GM12878 (cell line): ENCODE measurements around the gene RAMP1. TPM values are rescaled to one million over a fixed set of nuclear protein-coding genes. Genes with fewer than 3 reads are reported as not detected.

Source experiments
- ATAC-seq: fragments of 200-7000 bp; cut with Tn5 transposase; 3 replicates; pipeline ENCODE4 v1.9.1; 2020; ENCODE audit warnings: mild to moderate bottlenecking, moderate library complexity
- BruUV-seq: library from RNA; stranded (reverse); fragments of 400-500 nt; replicated peaks from 2 replicates; lab custom pipeline; 2021; lab: Mats Ljungman, UMichigan
- CTCF ChIA-PET: fragments of 300-600 bp; sonication (Branson Sonifier 250); formaldehyde crosslinking; extraction: SDS; loops from one replicate; lab custom pipeline; 2021; ENCODE audit warnings: inconsistent platforms; lab: Yijun Ruan, JAX
- POLR2A ChIA-PET: fragments of 350-600 bp; formaldehyde crosslinking; extraction: SDS; loops from one replicate; lab custom pipeline; 2021; ENCODE audit warnings: inconsistent platforms; lab: Charles Lee
- RAD21 ChIA-PET: fragments of 300-600 bp; sonication (Branson Sonifier 250); formaldehyde crosslinking; loops from one replicate; lab custom pipeline; 2023; ENCODE audit warnings: antibody characterized with exemption; ENCODE audit not compliant: unreplicated experiment; lab: Charles Lee
- SMC1A ChIA-PET: fragments of 300-600 bp; sonication (Branson Sonifier 250); formaldehyde crosslinking; loops from one replicate; lab custom pipeline; 2023; ENCODE audit not compliant: unreplicated experiment, uncharacterized antibody; lab: Charles Lee
- DNase-seq: peaks from one replicate; pipeline ENCODE4 v3.0.0-alpha.2; 2011; ENCODE audit warnings: low read depth, low spot score
- FAIRE-seq: peaks from 3 replicates; lab custom pipeline; 2011; peaks lifted over from hg19 to GRCh38; lab: Jason Lieb, UNC
- H2AFZ ChIP-seq: 2 replicates; pipeline ENCODE4 v1.6.0; 2011; ENCODE audit warnings: low read depth, low read length, control low read depth; ENCODE audit not compliant: control insufficient read depth
- H3K27ac ChIP-seq: 2 replicates; pipeline ENCODE4 v1.5.1; 2011; ENCODE audit warnings: control low read depth; ENCODE audit not compliant: control insufficient read depth, insufficient read depth
- H3K27me3 ChIP-seq, 2 experiments: replicated peaks in 1 of 2; 2 replicates each; pipeline versions ENCODE4 v1.6.0 to v1.6.1; 2011; ENCODE audit warnings: low read length in 1 of 2; ENCODE audit not compliant: control insufficient read depth in 2 of 2, insufficient read depth in 2 of 2
- H3K36me3 ChIP-seq, 2 experiments: 2 replicates each; pipeline ENCODE4 v1.5.1; 2011; ENCODE audit warnings: low read length in 1 of 2; ENCODE audit not compliant: control insufficient read depth in 2 of 2, insufficient read depth in 2 of 2
- H3K4me1 ChIP-seq: 2 replicates; pipeline ENCODE4 v1.6.1; 2011; ENCODE audit warnings: mild to moderate bottlenecking, low read length, moderate library complexity, mixed read lengths; ENCODE audit not compliant: control insufficient read depth, insufficient read depth
- H3K4me2 ChIP-seq: 2 replicates; pipeline ENCODE4 v1.6.0; 2011; ENCODE audit warnings: control low read depth; ENCODE audit not compliant: control insufficient read depth, insufficient read depth
- H3K4me3 ChIP-seq: fragments of 200-600 bp; sonication (generic); 2 replicates; pipeline ENCODE4 v1.5.1; 2016
- H3K79me2 ChIP-seq: 2 replicates; pipeline ENCODE4 v1.6.0; 2011; ENCODE audit warnings: low read length; ENCODE audit not compliant: control insufficient read depth, insufficient read depth
- H3K9ac ChIP-seq: 2 replicates; pipeline ENCODE4 v1.8.0; 2011; ENCODE audit warnings: low read length, control low read depth, mixed read lengths; ENCODE audit not compliant: control insufficient read depth, insufficient read depth
- H3K9me3 ChIP-seq: replicated peaks from 3 replicates; pipeline ENCODE4 v1.5.1; 2011; ENCODE audit warnings: mild to moderate bottlenecking, low read length; ENCODE audit not compliant: control insufficient read depth, insufficient read depth
- H4K20me1 ChIP-seq: 2 replicates; pipeline ENCODE4 v1.6.0; 2011; ENCODE audit not compliant: control insufficient read depth, insufficient read depth
- EED ChIP-seq: sonication (generic); IDR thresholded peaks from 2 replicates; pipeline ENCODE4 v1.6.1; 2016; ENCODE audit warnings: antibody characterized with exemption, low read depth
- GABPA ChIP-seq: IDR thresholded peaks from 2 replicates; pipeline ENCODE4 v1.6.1; 2014; ENCODE audit warnings: antibody characterized with exemption, low read depth, mild to moderate bottlenecking, inconsistent platforms
- HDAC2 ChIP-seq: fragments of 200-600 bp; sonication (generic); IDR thresholded peaks from 2 replicates; pipeline ENCODE4 v1.6.1; 2017
- NFIC ChIP-seq: IDR thresholded peaks from 2 replicates; pipeline ENCODE4 v1.6.1; 2012; ENCODE audit warnings: low read depth, mild to moderate bottlenecking, inconsistent platforms, low read length, moderate library complexity
- SUPT20H ChIP-seq: IDR thresholded peaks from 2 replicates; pipeline ENCODE4 v1.6.1; 2011; ENCODE audit warnings: low read depth, mild to moderate bottlenecking, low read length, moderate library complexity, borderline replicate concordance; ENCODE audit not compliant: control insufficient read depth
- TARDBP ChIP-seq: IDR thresholded peaks from 2 replicates; pipeline ENCODE4 v1.6.1; 2016; ENCODE audit warnings: borderline replicate concordance
- WGBS: methylation state at CpG from one replicate; pipeline ENCODE4 v1.1.6; 2016; ENCODE audit warnings: low lambda C conversion rate; ENCODE audit not compliant: insufficient replicate concordance, insufficient coverage; ENCODE audit errors: missing lambda C conversion rate; 5-methylcytosine and 5-hydroxymethylcytosine counted together
- in situ Hi-C: fragments of 300-500 bp; cut with MboI; formaldehyde crosslinking; loops from 9 replicates; pipeline ENCODE4 v1.14.3; 2018; ENCODE audit warnings: mixed read lengths
- intact Hi-C: fragments of 100-400 bp; cut with micrococcal nuclease; formaldehyde crosslinking; loops from one replicate; pipeline ENCODE4 v1.14.2; 2022; ENCODE audit not compliant: unreplicated experiment
- polyA plus RNA-seq, 11 experiments: library from polyadenylated mRNA; depleted of rRNA in 4 of 11; unstranded in 6 of 11; stranded (reverse) in 5 of 11; fragments of >200 nt; fragmentation: Nextera tagmentation in 4 of 11; fragmentation: Illumina TruSeq in 1 of 11; extraction: Ambion mirVana in 4 of 11; extraction: Trizol in 1 of 11; gene quantifications; 1 replicate in 1 of 11; 2 replicates in 10 of 11; pipeline versions ENCODE4 v1.2.1 to v1.2.3, GENCODE V29; 2011 to 2016; ENCODE audit warnings: inconsistent platforms in 2 of 11, missing spikeins in 2 of 11, low read depth in 1 of 11
- total RNA-seq, 4 experiments: library from RNA; depleted of rRNA in 3 of 4; stranded (reverse); fragments of >200 nt in 3 of 4; fragmentation: Illumina TruSeq in 1 of 4; extraction: Trizol in 1 of 4; gene quantifications; 2 replicates each; pipeline versions ENCODE4 v1.2.1 to v1.2.3, GENCODE V29; 2013 to 2021
- TF ChIP-seq, protein P1 (sequence below): IDR thresholded peaks from 2 replicates; pipeline ENCODE4 v1.6.1; 2012; ENCODE audit warnings: low read length, inconsistent platforms
- TF ChIP-seq, protein P2 (sequence below): fragments of 450-650 bp; IDR thresholded peaks from 2 replicates; pipeline ENCODE4 v1.6.1; 2016; ENCODE audit warnings: mild to moderate bottlenecking, moderate library complexity, borderline replicate concordance
- TF ChIP-seq, protein P3 (sequence below): IDR thresholded peaks from 2 replicates; pipeline ENCODE4 v1.6.1; 2012; ENCODE audit warnings: mild to moderate bottlenecking, low read depth, low read length

RAMP1 gene
- total and polyA plus RNA-seq, 10 of the 15 experiments (the other 5 are each of a cell fraction or from before 2014, with no cell fraction given), result 0.11 to 0.19 (median 0.12) TPM; not detected in 7

DNA sequence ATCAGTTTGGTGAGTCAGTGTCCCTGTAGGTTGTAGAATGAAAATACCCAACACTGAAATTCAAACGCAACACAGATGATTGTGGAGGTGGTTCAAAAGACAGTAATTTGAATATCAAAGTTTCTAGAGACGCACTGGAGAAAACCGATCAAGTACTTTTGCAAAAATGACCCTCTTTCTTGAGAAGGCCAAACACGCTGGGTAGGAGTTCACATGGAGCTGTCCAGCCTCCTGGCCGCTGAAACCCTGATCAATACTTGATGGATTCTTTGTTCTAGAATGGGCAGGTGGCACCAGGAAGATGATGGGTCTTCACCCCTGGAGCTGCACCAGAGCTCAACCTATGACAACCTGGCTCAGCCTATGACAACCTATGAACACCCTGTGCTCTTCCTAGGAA lies 67.7 kb downstream of the RAMP1 start:
- FAIRE-seq (no peak), ATAC-seq (no peak)
- BruUV-seq, result no TSS peak
- in situ Hi-C loops, result no loop called here
- Histone ChIP-seq H4K20me1 (no peaks in the 10 kb centered on the region), H3K9me3 (no peaks in the 10 kb centered on the region; the same call in 2 of the 3 replicates), H3K36me3 (no peaks in the 10 kb centered on the region), H3K4me3 (no peak overlapping the region), H3K27ac (no peak overlapping the region), H3K4me1 (peaks cover 4% of the 10 kb centered on the region; the same call in 1 of the 2 replicates), H3K27me3 (no peaks in the 10 kb centered on the region), H3K4me2 (no peak overlapping the region)
- WGBS, result 69% methylated on average over 5 of the region's 5 CpGs
- ChIA-PET SMC1A (interaction anchor here (0.7 to 1.5 kb wide), 3 partner anchors 12 to 134 kb away, joined by 3 to 6 read pairs (median 4); no protein-coding TSS in a partner anchor), RAD21 (interaction anchor here (0.9 to 1.3 kb wide), 2 partner anchors 12 to 69 kb away, joined by 3 read pairs; no protein-coding TSS in a partner anchor), CTCF (interaction anchor here (2.1 kb wide), 1 partner anchor 336 kb away, joined by 5 read pairs; no protein-coding TSS in a partner anchor)
- intact Hi-C loops, result no loop called here
- TF ChIP-seq HDAC2, result no peak
- TF ChIP-seq, protein P1, sequence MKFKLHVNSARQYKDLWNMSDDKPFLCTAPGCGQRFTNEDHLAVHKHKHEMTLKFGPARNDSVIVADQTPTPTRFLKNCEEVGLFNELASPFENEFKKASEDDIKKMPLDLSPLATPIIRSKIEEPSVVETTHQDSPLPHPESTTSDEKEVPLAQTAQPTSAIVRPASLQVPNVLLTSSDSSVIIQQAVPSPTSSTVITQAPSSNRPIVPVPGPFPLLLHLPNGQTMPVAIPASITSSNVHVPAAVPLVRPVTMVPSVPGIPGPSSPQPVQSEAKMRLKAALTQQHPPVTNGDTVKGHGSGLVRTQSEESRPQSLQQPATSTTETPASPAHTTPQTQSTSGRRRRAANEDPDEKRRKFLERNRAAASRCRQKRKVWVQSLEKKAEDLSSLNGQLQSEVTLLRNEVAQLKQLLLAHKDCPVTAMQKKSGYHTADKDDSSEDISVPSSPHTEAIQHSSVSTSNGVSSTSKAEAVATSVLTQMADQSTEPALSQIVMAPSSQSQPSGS, result no peak
- TF ChIP-seq, protein P2, sequence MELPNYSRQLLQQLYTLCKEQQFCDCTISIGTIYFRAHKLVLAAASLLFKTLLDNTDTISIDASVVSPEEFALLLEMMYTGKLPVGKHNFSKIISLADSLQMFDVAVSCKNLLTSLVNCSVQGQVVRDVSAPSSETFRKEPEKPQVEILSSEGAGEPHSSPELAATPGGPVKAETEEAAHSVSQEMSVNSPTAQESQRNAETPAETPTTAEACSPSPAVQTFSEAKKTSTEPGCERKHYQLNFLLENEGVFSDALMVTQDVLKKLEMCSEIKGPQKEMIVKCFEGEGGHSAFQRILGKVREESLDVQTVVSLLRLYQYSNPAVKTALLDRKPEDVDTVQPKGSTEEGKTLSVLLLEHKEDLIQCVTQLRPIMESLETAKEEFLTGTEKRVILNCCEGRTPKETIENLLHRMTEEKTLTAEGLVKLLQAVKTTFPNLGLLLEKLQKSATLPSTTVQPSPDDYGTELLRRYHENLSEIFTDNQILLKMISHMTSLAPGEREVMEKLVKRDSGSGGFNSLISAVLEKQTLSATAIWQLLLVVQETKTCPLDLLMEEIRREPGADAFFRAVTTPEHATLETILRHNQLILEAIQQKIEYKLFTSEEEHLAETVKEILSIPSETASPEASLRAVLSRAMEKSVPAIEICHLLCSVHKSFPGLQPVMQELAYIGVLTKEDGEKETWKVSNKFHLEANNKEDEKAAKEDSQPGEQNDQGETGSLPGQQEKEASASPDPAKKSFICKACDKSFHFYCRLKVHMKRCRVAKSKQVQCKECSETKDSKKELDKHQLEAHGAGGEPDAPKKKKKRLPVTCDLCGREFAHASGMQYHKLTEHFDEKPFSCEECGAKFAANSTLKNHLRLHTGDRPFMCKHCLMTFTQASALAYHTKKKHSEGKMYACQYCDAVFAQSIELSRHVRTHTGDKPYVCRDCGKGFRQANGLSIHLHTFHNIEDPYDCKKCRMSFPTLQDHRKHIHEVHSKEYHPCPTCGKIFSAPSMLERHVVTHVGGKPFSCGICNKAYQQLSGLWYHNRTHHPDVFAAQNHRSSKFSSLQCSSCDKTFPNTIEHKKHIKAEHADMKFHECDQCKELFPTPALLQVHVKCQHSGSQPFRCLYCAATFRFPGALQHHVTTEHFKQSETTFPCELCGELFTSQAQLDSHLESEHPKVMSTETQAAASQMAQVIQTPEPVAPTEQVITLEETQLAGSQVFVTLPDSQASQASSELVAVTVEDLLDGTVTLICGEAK, result no peak
- TF ChIP-seq EED, result no peak
- no peak for TF ChIP-seq GABPA
- TF ChIP-seq TARDBP, result no peak
- no peak for TF ChIP-seq SUPT20H
- TF ChIP-seq NFIC, result no peak
- TF ChIP-seq, protein P3, sequence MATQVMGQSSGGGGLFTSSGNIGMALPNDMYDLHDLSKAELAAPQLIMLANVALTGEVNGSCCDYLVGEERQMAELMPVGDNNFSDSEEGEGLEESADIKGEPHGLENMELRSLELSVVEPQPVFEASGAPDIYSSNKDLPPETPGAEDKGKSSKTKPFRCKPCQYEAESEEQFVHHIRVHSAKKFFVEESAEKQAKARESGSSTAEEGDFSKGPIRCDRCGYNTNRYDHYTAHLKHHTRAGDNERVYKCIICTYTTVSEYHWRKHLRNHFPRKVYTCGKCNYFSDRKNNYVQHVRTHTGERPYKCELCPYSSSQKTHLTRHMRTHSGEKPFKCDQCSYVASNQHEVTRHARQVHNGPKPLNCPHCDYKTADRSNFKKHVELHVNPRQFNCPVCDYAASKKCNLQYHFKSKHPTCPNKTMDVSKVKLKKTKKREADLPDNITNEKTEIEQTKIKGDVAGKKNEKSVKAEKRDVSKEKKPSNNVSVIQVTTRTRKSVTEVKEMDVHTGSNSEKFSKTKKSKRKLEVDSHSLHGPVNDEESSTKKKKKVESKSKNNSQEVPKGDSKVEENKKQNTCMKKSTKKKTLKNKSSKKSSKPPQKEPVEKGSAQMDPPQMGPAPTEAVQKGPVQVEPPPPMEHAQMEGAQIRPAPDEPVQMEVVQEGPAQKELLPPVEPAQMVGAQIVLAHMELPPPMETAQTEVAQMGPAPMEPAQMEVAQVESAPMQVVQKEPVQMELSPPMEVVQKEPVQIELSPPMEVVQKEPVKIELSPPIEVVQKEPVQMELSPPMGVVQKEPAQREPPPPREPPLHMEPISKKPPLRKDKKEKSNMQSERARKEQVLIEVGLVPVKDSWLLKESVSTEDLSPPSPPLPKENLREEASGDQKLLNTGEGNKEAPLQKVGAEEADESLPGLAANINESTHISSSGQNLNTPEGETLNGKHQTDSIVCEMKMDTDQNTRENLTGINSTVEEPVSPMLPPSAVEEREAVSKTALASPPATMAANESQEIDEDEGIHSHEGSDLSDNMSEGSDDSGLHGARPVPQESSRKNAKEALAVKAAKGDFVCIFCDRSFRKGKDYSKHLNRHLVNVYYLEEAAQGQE, result peak; percentile 88
- TF ChIP-seq, all 136 proteins: peak for 1
- H2AFZ ChIP-seq, result no peak overlapping the region
- no peak overlapping the region for H3K9ac ChIP-seq
- POLR2A ChIA-PET, result interaction anchor here (1.1 kb wide), 1 partner anchor 42 kb away, joined by 3 read pairs; no protein-coding TSS in a partner anchor
- no peak for DNase-seq
- no peaks in the 10 kb centered on the region for H3K79me2 ChIP-seq
